ENCODE results near the gene GDF10. TPM values are rescaled to one million over a fixed set of nuclear protein-coding genes. Genes with fewer than 3 reads are reported as not detected.

Gene GDF10
- total RNA-seq, 1 experiment from 2014 or later = not detected

DNA sequence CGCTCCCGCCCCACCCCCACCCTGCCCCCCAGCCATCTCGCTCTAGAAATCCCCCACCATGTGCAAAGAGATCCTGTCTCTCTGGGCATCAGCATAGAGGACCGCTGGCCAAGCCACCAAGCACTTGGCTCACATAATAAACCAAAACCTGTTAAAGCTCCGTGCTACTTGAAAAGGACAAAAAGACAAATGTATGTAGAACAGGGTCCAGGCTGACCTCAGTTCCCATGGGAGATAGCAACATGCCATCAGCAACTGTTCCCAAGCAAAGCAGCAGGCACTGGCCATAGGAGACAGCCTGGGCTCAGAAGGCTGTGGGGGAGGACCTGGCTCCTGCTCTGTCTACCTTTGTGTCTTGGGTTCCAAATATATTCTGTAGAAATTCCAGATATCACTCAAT lies 38.4 kb upstream of the GDF10 start:
- DNase-seq = no peak
- no peak overlapping the region for H3K4me3 ChIP-seq (ENCODE audit: insufficient read depth, low read depth, low read length)
- no peaks in the 10 kb centered on the region for H3K36me3 ChIP-seq (replicated peaks; ENCODE audit: control insufficient read depth, insufficient read depth, low read length)
- no peaks in the 10 kb centered on the region for H3K27me3 ChIP-seq (ENCODE audit: control insufficient read depth, insufficient read depth, low read length)

DNA sequence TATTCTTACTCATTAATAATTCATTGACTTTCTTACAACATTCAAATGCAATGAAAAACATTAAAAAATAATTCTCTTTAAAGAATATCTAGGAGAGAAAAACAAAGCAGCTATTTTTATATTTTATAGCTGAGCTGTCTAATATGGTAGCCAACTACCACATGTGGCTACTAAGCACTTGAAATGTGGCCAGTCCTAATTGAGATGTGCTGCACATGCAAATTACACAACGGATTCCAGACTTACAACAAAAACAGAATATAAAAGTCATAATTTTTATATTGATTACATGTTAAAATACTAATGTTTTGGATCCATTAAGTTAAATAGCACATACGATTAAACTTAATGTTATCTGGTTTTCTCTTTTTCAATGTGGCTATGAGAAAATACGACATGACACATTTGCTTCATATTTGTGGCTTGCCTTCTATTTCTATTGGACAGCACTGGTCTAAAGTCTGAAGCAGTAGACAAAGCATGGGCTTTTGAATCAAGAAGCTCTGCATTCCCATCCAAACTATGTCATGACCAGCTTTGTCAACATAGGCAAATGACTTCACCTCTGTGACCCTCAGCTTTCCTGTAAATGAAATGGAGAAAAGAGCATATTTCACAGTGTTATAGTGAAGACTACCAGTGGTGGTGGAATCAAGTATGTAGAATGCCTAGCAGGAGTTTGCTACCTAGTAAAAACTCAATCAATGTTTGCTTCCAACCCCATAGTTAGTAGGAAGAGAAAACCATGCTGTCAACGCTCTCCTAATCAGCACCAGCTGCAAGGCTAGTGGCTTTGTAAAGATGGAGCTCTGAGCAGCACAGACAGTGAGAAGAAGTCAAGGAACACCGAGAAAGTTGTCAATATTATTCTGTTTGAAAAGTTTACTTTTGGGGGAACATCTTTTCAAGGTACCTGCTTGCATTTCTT lies 37.1 kb upstream of the GDF10 start:
- H3K4me3 ChIP-seq (ENCODE audit: insufficient read depth, low read depth, low read length) = no peak overlapping the region
- no peaks in the 10 kb centered on the region for H3K27me3 ChIP-seq (ENCODE audit: control insufficient read depth, insufficient read depth, low read length)
- H3K36me3 ChIP-seq (replicated peaks; ENCODE audit: control insufficient read depth, insufficient read depth, low read length) = no peaks in the 10 kb centered on the region
- no peak for DNase-seq

DNA sequence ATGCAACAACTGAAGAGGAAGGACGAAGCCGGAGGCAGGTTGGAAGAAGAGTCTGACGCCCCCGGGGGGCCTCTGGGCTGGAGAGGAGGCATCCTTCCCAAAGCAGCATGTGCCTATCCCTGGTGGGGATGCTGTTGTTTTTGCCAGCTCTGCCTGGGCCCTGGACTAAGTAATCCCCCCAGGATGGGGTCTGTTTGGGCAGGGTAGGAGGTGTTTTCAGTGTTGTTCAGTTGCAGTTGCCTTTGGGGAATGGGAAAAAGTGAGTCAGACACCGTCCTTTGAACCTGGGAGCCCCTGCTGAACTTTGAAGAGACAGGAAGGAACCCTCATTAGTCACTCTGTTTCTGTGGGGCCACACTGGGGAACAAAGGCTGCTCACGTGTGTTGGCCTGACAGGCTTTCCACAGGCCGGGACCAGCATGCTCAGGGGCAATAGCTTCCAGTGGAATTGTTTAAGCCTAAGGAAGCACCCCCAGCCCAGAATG lies 35.2 kb upstream of the GDF10 start:
- no peak for DNase-seq
- H3K36me3 ChIP-seq (replicated peaks; ENCODE audit: control insufficient read depth, insufficient read depth, low read length) = no peaks in the 10 kb centered on the region
- no peak overlapping the region for H3K4me3 ChIP-seq (ENCODE audit: insufficient read depth, low read depth, low read length)
- H3K27me3 ChIP-seq (ENCODE audit: control insufficient read depth, insufficient read depth, low read length) = no peaks in the 10 kb centered on the region

DNA sequence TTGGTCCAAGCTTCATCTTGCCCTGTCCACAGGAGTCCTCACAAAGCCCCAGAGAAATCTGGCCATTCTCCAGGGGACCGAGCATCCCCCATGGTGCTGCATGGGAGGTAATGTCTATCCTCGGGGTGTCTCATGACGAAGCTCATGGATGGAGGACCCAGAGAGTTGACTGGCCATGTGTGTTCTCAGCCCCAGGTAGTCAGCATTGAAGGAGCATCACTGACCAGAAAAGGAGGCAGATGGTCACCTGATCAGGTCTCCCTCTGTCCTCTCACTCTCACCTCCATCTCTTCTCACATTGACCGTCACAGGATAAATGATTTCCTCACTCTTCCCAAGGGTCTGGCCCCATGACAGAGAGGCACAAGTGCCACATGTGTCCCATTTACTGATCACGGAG lies 33.4 kb upstream of the GDF10 start:
- no peak overlapping the region for H3K4me3 ChIP-seq (ENCODE audit: insufficient read depth, low read depth, low read length)
- no peaks in the 10 kb centered on the region for H3K36me3 ChIP-seq (replicated peaks; ENCODE audit: control insufficient read depth, insufficient read depth, low read length)
- H3K27me3 ChIP-seq (ENCODE audit: control insufficient read depth, insufficient read depth, low read length) = no peaks in the 10 kb centered on the region
- no peak for DNase-seq

DNA sequence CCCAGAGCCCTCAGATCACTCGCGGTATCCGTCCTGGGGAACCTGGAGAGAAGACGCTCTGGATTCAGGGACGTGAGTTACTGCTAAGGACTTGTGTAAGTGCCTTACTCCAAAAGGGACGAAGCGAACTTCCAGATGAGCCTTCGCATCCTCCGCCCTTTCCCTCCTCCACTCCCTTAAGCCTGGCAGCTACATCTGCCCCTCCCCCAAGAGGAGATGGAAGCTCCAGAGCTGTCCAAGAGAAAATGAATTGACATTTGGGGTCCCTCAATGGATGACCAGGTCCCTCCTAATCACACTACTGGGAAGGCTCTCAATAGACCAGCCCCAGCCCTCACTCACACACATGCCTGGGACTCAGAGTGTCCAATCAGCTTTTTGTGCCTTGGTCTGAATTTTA lies 31.3 kb upstream of the GDF10 start:
- no peak for DNase-seq
- H3K36me3 ChIP-seq (replicated peaks; ENCODE audit: control insufficient read depth, insufficient read depth, low read length) = no peaks in the 10 kb centered on the region
- no peaks in the 10 kb centered on the region for H3K27me3 ChIP-seq (ENCODE audit: control insufficient read depth, insufficient read depth, low read length)
- H3K4me3 ChIP-seq (ENCODE audit: insufficient read depth, low read depth, low read length) = no peak overlapping the region

DNA sequence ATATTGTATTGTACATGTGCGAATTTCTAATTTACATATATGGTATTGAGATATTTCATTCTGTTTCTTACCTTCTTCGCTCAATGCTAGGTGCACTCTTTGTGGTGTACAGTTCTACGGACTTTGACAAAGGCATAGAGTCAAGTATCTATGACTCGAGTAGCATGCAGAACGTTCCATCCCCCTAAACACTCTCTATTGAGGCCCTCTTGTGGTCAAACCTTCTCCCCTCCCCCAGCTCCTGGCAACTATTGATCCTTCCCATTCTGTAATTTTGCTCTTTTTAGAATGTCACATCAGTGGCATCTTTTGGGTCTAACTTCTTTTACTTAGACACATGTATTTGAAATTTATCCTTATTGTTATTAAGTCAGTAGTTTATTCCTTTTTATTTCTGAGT lies 30.7 kb upstream of the GDF10 start:
- Histone ChIP-seq H3K27me3 (ENCODE audit: control insufficient read depth, insufficient read depth, low read length) (no peaks in the 10 kb centered on the region), H3K36me3 (replicated peaks; ENCODE audit: control insufficient read depth, insufficient read depth, low read length) (no peaks in the 10 kb centered on the region), H3K4me3 (ENCODE audit: insufficient read depth, low read depth, low read length) (no peak overlapping the region)
- DNase-seq = peak; percentile 55

DNA sequence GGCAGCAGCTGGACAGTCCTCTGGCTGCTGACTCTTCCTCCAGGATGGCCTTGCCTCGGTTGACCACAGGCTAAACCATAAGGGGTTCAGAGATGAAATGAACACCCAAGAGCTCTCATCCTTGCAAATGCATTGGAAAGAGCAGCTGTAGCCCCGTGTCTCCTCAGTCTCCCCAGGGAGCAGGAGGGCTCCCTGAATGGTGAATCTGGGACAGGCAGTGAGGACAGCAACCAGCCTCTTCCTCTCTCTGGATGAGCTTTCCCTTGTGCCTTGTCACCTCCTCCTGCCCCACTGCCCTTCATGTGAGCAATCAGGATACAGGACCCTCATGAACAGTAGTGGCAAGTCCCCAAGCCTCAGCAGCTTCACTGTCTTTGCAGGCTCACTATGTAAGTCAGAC lies 23.9 kb upstream of the GDF10 start:
- H3K27me3 ChIP-seq (ENCODE audit: control insufficient read depth, insufficient read depth, low read length) = no peaks in the 10 kb centered on the region
- no peak for DNase-seq
- no peak overlapping the region for H3K4me3 ChIP-seq (ENCODE audit: insufficient read depth, low read depth, low read length)
- no peaks in the 10 kb centered on the region for H3K36me3 ChIP-seq (replicated peaks; ENCODE audit: control insufficient read depth, insufficient read depth, low read length)

DNA sequence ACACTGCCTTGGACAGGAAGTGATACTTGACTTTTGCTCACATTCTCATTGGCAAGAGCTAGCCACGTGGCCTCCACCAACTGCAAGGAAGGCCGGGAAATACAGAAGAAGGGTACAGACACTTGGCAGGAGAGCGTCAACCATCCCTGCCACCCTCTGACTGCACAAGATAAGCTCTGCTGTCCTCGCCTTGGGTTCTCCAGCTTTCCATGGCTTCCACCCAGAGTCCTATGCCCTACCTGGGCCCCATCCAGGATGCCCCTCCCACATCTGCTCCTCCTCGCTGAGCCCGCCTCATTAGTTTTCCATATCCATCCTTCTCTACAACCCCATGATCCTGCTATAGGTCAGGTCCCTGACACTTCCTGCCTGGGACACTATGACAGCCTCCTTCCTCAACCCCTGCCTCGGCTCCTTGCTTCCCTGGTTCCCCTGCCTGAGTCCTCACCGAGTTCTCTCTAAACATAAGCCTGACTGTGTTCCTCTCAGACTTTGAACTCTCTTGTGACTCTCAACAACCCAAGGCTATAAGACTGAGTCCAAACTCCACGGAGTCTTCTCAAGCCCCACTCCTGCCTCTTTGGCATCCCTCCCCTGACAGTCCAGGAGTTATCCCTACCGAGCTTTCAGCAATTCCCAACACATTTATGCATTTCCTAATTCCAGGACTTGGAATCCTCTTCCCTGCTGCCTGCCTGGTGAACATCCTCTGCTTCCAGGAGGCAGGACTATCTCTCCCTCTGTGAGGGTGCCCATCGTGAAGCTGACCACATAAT lies 23.2 kb upstream of the GDF10 start:
- no peaks in the 10 kb centered on the region for H3K27me3 ChIP-seq (ENCODE audit: control insufficient read depth, insufficient read depth, low read length)
- no peaks in the 10 kb centered on the region for H3K36me3 ChIP-seq (replicated peaks; ENCODE audit: control insufficient read depth, insufficient read depth, low read length)
- no peak for DNase-seq
- no peak overlapping the region for H3K4me3 ChIP-seq (ENCODE audit: insufficient read depth, low read depth, low read length)

DNA sequence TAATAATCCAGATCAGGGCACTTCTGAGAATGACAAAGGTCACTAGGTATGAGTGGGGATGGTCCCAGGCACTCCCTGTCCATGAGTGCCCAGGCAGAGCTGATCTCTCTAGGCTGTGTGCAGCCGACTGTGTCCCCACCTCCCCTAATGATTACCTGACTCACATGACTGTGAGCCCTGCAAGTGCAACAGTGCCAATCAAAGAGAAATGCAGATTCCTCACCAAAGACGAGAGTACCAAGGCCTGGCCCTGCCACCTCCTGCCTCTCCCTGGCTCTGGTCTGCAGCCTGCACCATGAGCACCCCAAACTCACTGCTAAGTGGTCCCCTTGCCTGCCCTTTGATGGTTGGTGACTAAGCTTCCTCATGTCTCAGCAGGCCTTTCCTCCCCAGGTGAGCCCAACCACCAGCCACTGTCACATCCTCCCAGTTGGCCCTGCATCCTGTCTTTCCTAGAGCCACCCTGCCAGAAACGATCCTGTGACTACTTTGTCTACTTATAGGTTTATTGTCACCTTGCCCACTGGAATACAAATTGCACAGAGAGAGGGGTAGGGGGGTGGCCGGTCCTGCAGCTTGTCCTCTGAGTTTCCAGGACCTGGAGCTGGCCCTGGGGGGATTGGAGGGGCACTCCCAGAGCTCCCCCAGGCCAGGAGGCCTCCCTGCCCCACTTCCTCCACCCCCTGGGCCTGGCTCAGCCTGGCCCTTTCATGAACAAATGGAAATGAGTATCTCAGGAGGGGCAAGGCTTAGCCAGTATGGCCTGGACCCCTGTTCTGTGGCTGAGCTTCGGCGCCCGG lies 22.4 kb upstream of the GDF10 start:
- no peaks in the 10 kb centered on the region for H3K27me3 ChIP-seq (ENCODE audit: control insufficient read depth, insufficient read depth, low read length)
- H3K4me3 ChIP-seq (ENCODE audit: insufficient read depth, low read depth, low read length) = no peak overlapping the region
- H3K36me3 ChIP-seq (replicated peaks; ENCODE audit: control insufficient read depth, insufficient read depth, low read length) = no peaks in the 10 kb centered on the region
- DNase-seq = no peak

DNA sequence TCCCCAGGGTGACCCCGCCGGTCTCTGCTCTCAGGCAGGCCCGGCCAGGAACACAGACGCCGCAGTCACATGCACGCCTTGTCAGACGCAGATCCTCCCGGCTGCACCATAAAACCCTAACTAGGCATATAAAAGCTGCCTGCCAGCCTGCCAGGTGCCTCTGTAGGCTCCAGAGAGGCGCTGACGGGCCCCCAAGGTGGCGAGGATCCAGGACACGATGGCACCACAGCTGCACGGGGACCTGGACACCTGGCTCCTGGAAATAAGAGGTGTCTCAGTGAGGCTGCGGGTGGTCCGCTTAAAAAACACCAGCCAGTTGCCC lies 21.9 kb upstream of the GDF10 start:
- Histone ChIP-seq H3K27me3 (ENCODE audit: control insufficient read depth, insufficient read depth, low read length) (no peaks in the 10 kb centered on the region), H3K36me3 (replicated peaks; ENCODE audit: control insufficient read depth, insufficient read depth, low read length) (no peaks in the 10 kb centered on the region), H3K4me3 (ENCODE audit: insufficient read depth, low read depth, low read length) (no peak overlapping the region)
- no peak for DNase-seq

DNA sequence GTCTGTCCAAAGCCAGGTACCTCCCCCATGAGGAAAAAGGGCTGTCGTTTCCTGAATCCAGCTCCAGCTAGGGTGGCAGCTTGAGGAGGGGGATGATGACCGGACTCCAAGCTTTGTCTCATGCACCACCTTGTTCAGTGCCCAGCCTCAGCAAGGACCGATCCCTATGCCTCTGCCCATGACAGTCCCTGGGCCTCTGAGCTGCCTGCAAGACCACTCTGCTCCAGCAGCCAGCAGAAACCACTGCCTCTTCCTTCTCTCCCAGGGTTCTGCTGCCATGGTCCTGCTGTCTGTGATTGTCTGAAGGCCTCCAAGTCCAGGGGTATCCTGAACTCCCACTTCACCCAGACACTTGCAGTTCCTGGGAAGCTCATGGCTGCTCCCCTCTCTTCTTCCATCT lies 21.3 kb upstream of the GDF10 start:
- no peak for DNase-seq
- H3K27me3 ChIP-seq (ENCODE audit: control insufficient read depth, insufficient read depth, low read length) = no peaks in the 10 kb centered on the region
- H3K36me3 ChIP-seq (replicated peaks; ENCODE audit: control insufficient read depth, insufficient read depth, low read length) = no peaks in the 10 kb centered on the region
- no peak overlapping the region for H3K4me3 ChIP-seq (ENCODE audit: insufficient read depth, low read depth, low read length)

DNA sequence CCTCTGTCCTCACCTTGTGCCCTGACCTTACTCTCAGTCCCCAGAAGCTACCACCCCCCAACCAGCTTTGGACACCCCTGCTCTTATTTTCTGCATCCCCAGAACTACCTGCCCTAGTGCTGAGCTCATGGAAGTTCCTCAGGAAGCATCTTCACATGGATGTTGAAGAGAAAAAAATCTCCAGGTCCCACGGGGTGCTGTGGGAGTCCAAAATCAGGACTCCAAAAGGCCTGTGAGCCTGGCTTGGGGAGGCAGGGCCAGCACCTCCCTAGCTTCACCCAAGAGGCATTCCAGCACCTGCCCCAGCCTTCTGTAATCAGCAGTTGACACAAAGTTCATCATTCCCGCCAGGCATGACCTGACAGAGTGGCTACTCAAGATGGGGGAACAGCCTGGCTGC lies 20.7 kb upstream of the GDF10 start:
- Histone ChIP-seq H3K36me3 (replicated peaks; ENCODE audit: control insufficient read depth, insufficient read depth, low read length) (no peaks in the 10 kb centered on the region), H3K27me3 (ENCODE audit: control insufficient read depth, insufficient read depth, low read length) (no peaks in the 10 kb centered on the region), H3K4me3 (ENCODE audit: insufficient read depth, low read depth, low read length) (no peak overlapping the region)
- no peak for DNase-seq

DNA sequence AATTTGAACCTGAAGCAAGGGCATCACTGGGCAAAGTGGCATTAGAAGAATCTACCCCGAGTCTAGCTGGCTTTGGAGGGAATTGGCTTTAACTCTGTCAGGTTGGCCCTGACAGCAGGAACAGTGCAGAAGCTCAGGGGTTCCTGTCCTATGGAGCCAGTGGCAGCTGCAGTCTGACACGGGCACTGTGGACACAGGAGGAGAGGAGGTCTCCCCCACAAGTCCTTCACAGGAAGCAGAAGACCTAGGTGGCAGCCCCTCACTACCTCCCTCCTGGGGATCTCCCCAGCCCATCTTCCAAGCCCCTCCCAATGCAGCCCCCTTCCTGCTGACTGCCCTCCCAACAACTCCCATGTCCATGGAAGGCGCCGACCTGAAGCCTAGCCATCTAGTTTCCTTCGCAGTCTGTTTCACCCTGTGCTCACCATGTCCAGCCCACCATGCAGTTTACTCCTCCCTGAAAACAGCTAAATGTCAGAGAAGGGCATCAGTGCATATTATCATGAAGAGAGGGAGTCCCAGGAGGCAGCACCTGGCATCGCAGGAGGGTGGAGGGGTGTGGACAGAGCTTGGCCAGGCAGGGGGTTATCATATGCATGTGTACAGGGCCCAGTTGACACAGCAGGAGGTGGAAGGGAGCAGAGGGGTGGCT lies 17.9 kb upstream of the GDF10 start:
- Histone ChIP-seq H3K4me3 (ENCODE audit: insufficient read depth, low read depth, low read length) (no peak overlapping the region), H3K27me3 (ENCODE audit: control insufficient read depth, insufficient read depth, low read length) (no peaks in the 10 kb centered on the region), H3K36me3 (replicated peaks; ENCODE audit: control insufficient read depth, insufficient read depth, low read length) (no peaks in the 10 kb centered on the region)
- DNase-seq = no peak

DNA sequence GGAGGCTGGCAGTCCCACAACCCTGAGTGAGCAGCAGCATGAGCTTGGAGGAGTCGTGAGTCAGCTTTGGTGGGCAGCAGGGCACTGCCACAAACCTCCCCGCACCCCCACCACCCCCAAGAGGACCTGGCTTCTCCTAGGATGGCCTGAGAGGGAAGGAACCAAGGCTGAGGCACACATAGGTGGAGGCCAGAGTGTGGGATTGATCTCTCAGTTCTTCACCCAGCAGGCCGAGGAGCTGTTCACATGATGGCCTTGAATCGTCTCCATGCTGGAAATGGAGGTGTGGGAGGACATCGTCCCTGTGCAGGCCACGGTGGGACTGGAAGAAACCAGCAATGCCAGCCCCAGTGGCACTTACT lies 17.4 kb upstream of the GDF10 start:
- H3K27me3 ChIP-seq (ENCODE audit: control insufficient read depth, insufficient read depth, low read length) = no peaks in the 10 kb centered on the region
- H3K36me3 ChIP-seq (replicated peaks; ENCODE audit: control insufficient read depth, insufficient read depth, low read length) = no peaks in the 10 kb centered on the region
- no peak overlapping the region for H3K4me3 ChIP-seq (ENCODE audit: insufficient read depth, low read depth, low read length)
- DNase-seq = no peak

Measured in H7 (cell line).